ENCODE results near the gene PTPRF.

- TF ChIP-seq CTCF (IDR thresholded peaks at IDR 0.05), result no peak
- TF ChIP-seq POLR2A (IDR thresholded peaks at IDR 0.05), result no peak
Measured at GRCh38 chr1:43617011-43617410, 86.3 kb downstream of the PTPRF start.
